CD4-positive, alpha-beta T cell treated with Interleukin-17A for 1 hour (primary cell): ENCODE results near the gene ERVK3-1.
"Not testable (repeated sequence)": the region's sequence is repeated elsewhere in the genome, so short reads cannot be mapped to it uniquely, and the experiment has no call there.

Source experiments
- DNase-seq: peaks from one replicate; pipeline ENCODE4 v3.0.0-alpha.2; 2020

ERVK3-1 gene

GRCh38 chr19:58346961-58347929, 42.1 kb downstream of the ERVK3-1 start:
- peak; percentile 79 for DNase-seq

GRCh38 chr19:58348080-58348479, 42.9 kb downstream of the ERVK3-1 start:
- not testable (repeated sequence) for DNase-seq

- DNase-seq, result no peak
Observed at GRCh38 chr19:58349590-58349989, 44.4 kb downstream of the ERVK3-1 start.

- no peak for DNase-seq
Observed at GRCh38 chr19:58350001-58350861, 45.1 kb downstream of the ERVK3-1 start.

- DNase-seq, result no peak
Observed at GRCh38 chr19:58350871-58351557, 45.8 kb downstream of the ERVK3-1 start.

- DNase-seq, result no peak
Observed at GRCh38 chr19:58351558-58351878, 46.3 kb downstream of the ERVK3-1 start.

GRCh38 chr19:58351990-58352755, 47.0 kb downstream of the ERVK3-1 start:
- no peak for DNase-seq

GRCh38 chr19:58352760-58353671, 47.8 kb downstream of the ERVK3-1 start, which contains the start of gene A1BG:
TSS of gene A1BG (minus strand) at chr19:58353492. CDS start at chr19:58353437, 55 bp downstream.
- no peak for DNase-seq

- no peak for DNase-seq
Observed at GRCh38 chr19:58353717-58354477, 48.7 kb downstream of the ERVK3-1 start.

GRCh38 chr19:58354478-58355030, 49.4 kb downstream of the ERVK3-1 start:
- no peak for DNase-seq

- no peak for DNase-seq
Observed at GRCh38 chr19:58355215-58355796, 50.1 kb downstream of the ERVK3-1 start.

- peak; percentile 24 for DNase-seq
Observed at GRCh38 chr19:58355908-58356765, 51.0 kb downstream of the ERVK3-1 start.

GRCh38 chr19:58356766-58357480, 51.7 kb downstream of the ERVK3-1 start:
- DNase-seq, result no peak

GRCh38 chr19:58357481-58358145, 52.4 kb downstream of the ERVK3-1 start:
- DNase-seq, result no peak

GRCh38 chr19:58361900-58362271, 56.7 kb downstream of the ERVK3-1 start:
- peak; percentile 35 for DNase-seq

- DNase-seq, result peak; percentile 97
Observed at GRCh38 chr19:58362272-58362994, 57.3 kb downstream of the ERVK3-1 start, which contains the start of gene ZNF497. TSS of gene ZNF497 (minus strand) at chr19:58362751. CDS start at chr19:58357635, 5,116 bp downstream.
